HUES48 (cell line): ENCODE measurements around the gene CACNA1D.

Experiments
- H3K27ac ChIP-seq: one replicate; pipeline ENCODE4 v1.7.0; 2013; ENCODE audit warnings: low read depth, low read length, inconsistent platforms
- H3K27me3 ChIP-seq: 2 replicates; pipeline ENCODE4 v1.6.1; 2013; ENCODE audit warnings: mild to moderate bottlenecking, low read length; ENCODE audit not compliant: control insufficient read depth, insufficient read depth
- H3K36me3 ChIP-seq: 2 replicates; pipeline ENCODE4 v1.6.1; 2013; ENCODE audit warnings: low read length; ENCODE audit not compliant: control insufficient read depth, insufficient read depth
- H3K4me1 ChIP-seq: 2 replicates; pipeline ENCODE4 v1.6.1; 2013; ENCODE audit warnings: mild to moderate bottlenecking, low read length; ENCODE audit not compliant: control insufficient read depth, insufficient read depth
- H3K4me3 ChIP-seq: 2 replicates; pipeline ENCODE4 v1.5.1; 2013; ENCODE audit warnings: mild to moderate bottlenecking, low read depth, low read length
- H3K9ac ChIP-seq: 2 replicates; pipeline ENCODE4 v1.6.1; 2013; ENCODE audit warnings: mild to moderate bottlenecking, low read depth, low read length, moderate library complexity
- H3K9me3 ChIP-seq: 2 replicates; pipeline ENCODE4 v1.6.1; 2013; ENCODE audit warnings: low read length; ENCODE audit not compliant: control insufficient read depth, insufficient read depth

CACNA1D gene

GRCh38 chr3:53809267-53809666 is 314.9 kb downstream of the CACNA1D start:
- Histone ChIP-seq H3K4me3 (no peak overlapping the region), H3K4me1 (0 out of 2 replicates have a peak, but pooled peaks cover 3% of the 10 kb centered on the region), H3K27ac (no peak overlapping the region), H3K9me3 (no peaks in the 10 kb centered on the region), H3K9ac (no peak overlapping the region), H3K36me3 (no peaks in the 10 kb centered on the region), H3K27me3 (no peaks in the 10 kb centered on the region)

- Histone ChIP-seq H3K36me3 (no peaks in the 10 kb centered on the region), H3K4me3 (no peak overlapping the region), H3K9me3 (no peaks in the 10 kb centered on the region), H3K27ac (no peak overlapping the region), H3K4me1 (no peaks in the 10 kb centered on the region), H3K27me3 (no peaks in the 10 kb centered on the region), H3K9ac (no peak overlapping the region)
Measured at GRCh38 chr3:53809764-53810400, 315.5 kb downstream of the CACNA1D start.

DNA sequence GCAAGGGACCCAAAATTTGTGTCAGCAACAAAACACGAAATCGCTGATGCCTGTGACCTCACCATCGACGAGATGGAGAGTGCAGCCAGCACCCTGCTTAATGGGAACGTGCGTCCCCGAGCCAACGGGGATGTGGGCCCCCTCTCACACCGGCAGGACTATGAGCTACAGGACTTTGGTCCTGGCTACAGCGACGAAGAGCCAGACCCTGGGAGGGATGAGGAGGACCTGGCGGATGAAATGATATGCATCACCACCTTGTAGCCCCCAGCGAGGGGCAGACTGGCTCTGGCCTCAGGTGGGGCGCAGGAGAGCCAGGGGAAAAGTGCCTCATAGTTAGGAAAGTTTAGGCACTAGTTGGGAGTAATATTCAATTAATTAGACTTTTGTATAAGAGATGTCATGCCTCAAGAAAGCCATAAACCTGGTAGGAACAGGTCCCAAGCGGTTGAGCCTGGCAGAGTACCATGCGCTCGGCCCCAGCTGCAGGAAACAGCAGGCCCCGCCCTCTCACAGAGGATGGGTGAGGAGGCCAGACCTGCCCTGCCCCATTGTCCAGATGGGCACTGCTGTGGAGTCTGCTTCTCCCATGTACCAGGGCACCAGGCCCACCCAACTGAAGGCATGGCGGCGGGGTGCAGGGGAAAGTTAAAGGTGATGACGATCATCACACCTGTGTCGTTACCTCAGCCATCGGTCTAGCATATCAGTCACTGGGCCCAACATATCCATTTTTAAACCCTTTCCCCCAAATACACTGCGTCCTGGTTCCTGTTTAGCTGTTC is 316.9 kb downstream of the CACNA1D start:
- no peaks in the 10 kb centered on the region for H3K4me1 ChIP-seq
- no peak overlapping the region for H3K9ac ChIP-seq
- no peaks in the 10 kb centered on the region for H3K27me3 ChIP-seq
- no peak overlapping the region for H3K4me3 ChIP-seq
- H3K9me3 ChIP-seq = no peaks in the 10 kb centered on the region
- H3K27ac ChIP-seq = no peak overlapping the region
- H3K36me3 ChIP-seq = peaks cover 5% of the 10 kb centered on the region; the same call in 1 of the 2 replicates

- Histone ChIP-seq H3K9ac (no peak overlapping the region), H3K36me3 (peaks cover 11% of the 10 kb centered on the region; the same call in 1 of the 2 replicates), H3K4me1 (no peaks in the 10 kb centered on the region), H3K4me3 (no peak overlapping the region), H3K27ac (no peak overlapping the region), H3K27me3 (no peaks in the 10 kb centered on the region), H3K9me3 (no peaks in the 10 kb centered on the region)
Measured at GRCh38 chr3:53812434-53812833, 318.0 kb downstream of the CACNA1D start.

DNA sequence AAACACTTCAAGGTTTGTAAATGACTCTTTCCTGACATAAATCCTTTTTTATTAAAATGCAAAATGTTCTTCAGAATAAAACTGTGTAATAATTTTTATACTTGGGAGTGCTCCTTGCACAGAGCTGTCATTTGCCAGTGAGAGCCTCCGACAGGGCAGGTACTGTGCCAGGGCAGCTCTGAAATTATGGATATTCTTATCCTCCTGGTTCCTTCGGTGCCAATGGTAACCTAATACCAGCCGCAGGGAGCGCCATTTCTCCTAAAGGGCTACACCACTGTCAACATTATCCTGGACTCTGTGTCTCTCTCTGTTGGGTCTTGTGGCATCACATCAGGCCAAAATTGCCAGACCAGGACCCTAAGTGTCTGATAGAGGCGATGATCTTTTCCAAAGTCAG is 318.8 kb downstream of the CACNA1D start:
- Histone ChIP-seq H3K4me1 (no peaks in the 10 kb centered on the region), H3K27me3 (no peaks in the 10 kb centered on the region), H3K36me3 (peaks cover 17% of the 10 kb centered on the region; the same call in 1 of the 2 replicates), H3K9ac (no peak overlapping the region), H3K4me3 (no peak overlapping the region), H3K27ac (no peak overlapping the region), H3K9me3 (no peaks in the 10 kb centered on the region)

GRCh38 chr3:53813876-53814275 is 319.5 kb downstream of the CACNA1D start:
- no peak overlapping the region for H3K27ac ChIP-seq
- H3K4me1 ChIP-seq = no peaks in the 10 kb centered on the region
- H3K9ac ChIP-seq = no peak overlapping the region
- H3K27me3 ChIP-seq = no peaks in the 10 kb centered on the region
- H3K36me3 ChIP-seq = peaks cover 24% of the 10 kb centered on the region
- H3K9me3 ChIP-seq = no peaks in the 10 kb centered on the region
- no peak overlapping the region for H3K4me3 ChIP-seq

DNA sequence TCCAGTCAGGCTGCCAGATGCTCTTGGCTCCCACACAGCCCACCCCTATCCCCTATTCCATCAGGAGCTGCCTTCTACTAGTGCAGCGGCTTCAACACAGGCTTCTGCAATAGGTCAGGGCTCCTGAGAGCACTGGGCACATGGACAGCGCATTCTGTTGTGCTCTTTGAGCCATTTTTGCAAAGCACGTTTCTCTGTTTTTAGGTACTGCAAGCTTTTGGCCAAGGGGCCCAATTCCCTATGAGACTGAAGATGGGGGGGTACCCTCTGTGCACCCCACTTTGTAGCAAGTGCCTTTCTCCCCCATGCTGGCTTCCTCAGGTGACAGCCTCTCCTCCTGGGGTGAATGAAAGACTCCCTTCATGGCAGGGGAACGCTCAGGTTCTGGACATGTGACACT is 320.7 kb downstream of the CACNA1D start:
- H3K4me3 ChIP-seq = no peak overlapping the region
- H3K27me3 ChIP-seq = no peaks in the 10 kb centered on the region
- H3K9me3 ChIP-seq = no peaks in the 10 kb centered on the region
- no peak overlapping the region for H3K9ac ChIP-seq
- no peak overlapping the region for H3K27ac ChIP-seq
- H3K36me3 ChIP-seq = peaks cover 35% of the 10 kb centered on the region
- H3K4me1 ChIP-seq = no peaks in the 10 kb centered on the region

GRCh38 chr3:53815651-53816050 is 321.2 kb downstream of the CACNA1D start:
- Histone ChIP-seq H3K4me1 (no peaks in the 10 kb centered on the region), H3K4me3 (no peak overlapping the region), H3K36me3 (peaks cover 41% of the 10 kb centered on the region), H3K27ac (no peak overlapping the region), H3K9ac (no peak overlapping the region), H3K9me3 (no peaks in the 10 kb centered on the region), H3K27me3 (no peaks in the 10 kb centered on the region)

DNA sequence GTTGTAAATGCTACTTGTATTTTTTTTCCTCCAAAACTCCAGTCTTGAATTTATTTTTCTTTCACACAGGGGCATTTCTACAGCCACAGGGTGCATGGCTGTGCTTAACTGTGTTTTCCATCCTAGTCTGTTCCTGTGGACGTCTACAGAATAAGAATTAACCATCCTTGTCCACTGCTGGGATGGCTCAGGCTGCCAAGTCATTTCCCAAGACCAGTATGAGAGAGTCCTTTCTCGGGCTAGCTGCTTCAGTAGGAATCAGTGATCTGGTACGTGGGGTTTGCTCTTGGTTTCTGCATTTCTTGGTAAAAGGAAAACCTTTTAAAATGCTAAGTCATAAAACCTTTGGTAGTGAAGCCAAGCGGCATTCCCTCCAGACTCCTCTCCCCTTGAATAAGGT is 322.0 kb downstream of the CACNA1D start:
- Histone ChIP-seq H3K27me3 (no peaks in the 10 kb centered on the region), H3K9me3 (no peaks in the 10 kb centered on the region), H3K36me3 (peaks cover 45% of the 10 kb centered on the region), H3K9ac (no peak overlapping the region), H3K27ac (no peak overlapping the region), H3K4me3 (no peak overlapping the region), H3K4me1 (no peaks in the 10 kb centered on the region)

DNA sequence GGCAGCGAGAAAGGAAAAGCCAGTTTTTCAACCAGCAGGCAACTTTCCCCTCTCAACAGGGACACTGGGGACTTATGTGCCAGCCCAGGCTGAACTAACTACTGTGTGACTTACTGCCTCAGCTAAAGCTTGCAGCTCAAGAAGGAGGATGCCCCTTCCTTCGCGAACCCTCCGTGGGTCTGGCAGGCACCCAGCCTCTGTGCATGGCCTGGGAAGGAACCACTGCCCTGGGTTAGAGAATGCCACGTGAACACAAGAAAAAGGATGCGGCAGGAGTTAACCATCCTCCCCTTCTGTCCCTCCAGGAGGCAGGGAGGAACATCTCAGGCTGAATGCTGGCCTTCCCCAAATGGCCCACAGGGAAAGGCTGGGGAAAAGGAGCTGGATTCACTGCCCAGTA is 322.8 kb downstream of the CACNA1D start:
- Histone ChIP-seq H3K9me3 (no peaks in the 10 kb centered on the region), H3K27me3 (no peaks in the 10 kb centered on the region)

GRCh38 chr3:53817809-53818208 is 323.4 kb downstream of the CACNA1D start:
- Histone ChIP-seq H3K9me3 (no peaks in the 10 kb centered on the region), H3K4me3 (no peak overlapping the region), H3K36me3 (peaks cover 47% of the 10 kb centered on the region), H3K9ac (no peak overlapping the region), H3K27ac (no peak overlapping the region), H3K27me3 (no peaks in the 10 kb centered on the region), H3K4me1 (no peaks in the 10 kb centered on the region)

More for the DNA sequence above, 322.8 kb downstream of the CACNA1D start:
- Histone ChIP-seq H3K27ac (no peak overlapping the region), H3K4me1 (no peaks in the 10 kb centered on the region), H3K4me3 (no peak overlapping the region), H3K36me3 (peaks cover 45% of the 10 kb centered on the region), H3K9ac (no peak overlapping the region)
